Gastroesophageal sphincter (tissue), 2 donors: Measurements from ENCODE around the gene RAB5IF.

Experiments used
- POLR2A ChIP-seq, 2 donors: fragments of 450-650 bp; IDR thresholded peaks; one replicate each; pipeline ENCODE4 v1.6.1; 2017; ENCODE audit warnings: antibody characterized with exemption in 2 of 2, mild to moderate bottlenecking in 2 of 2, moderate library complexity in 1 of 2
- POLR2AphosphoS5 ChIP-seq: sonication (generic); formaldehyde crosslinking; IDR thresholded peaks from one replicate; pipeline ENCODE4 v1.6.1; 2017; ENCODE audit warnings: antibody characterized with exemption

- TF ChIP-seq POLR2AphosphoS5 (no peak), POLR2A (IDR thresholded peaks at IDR 0.05) (no peak)
Measured at GRCh38 chr20:36628076-36628475, 22.5 kb downstream of the RAB5IF start.
